Right kidney (tissue), 1 donor: ENCODE results near the gene ATP1A3.
A peak's percentile ranks its signal among the peaks of the same experiment; 100 is the strongest.
"Not testable (repeated sequence)": the region's sequence is repeated elsewhere in the genome, so short reads cannot be mapped to it uniquely, and the experiment has no call there.

Experiments used
- DNase-seq: peaks from one replicate; pipeline ENCODE4 v3.0.0-alpha.2; 2016

The ATP1A3 gene

GRCh38 chr19:41944336-41944735 is 49.7 kb downstream of the ATP1A3 start:
- DNase-seq: no peak

DNA sequence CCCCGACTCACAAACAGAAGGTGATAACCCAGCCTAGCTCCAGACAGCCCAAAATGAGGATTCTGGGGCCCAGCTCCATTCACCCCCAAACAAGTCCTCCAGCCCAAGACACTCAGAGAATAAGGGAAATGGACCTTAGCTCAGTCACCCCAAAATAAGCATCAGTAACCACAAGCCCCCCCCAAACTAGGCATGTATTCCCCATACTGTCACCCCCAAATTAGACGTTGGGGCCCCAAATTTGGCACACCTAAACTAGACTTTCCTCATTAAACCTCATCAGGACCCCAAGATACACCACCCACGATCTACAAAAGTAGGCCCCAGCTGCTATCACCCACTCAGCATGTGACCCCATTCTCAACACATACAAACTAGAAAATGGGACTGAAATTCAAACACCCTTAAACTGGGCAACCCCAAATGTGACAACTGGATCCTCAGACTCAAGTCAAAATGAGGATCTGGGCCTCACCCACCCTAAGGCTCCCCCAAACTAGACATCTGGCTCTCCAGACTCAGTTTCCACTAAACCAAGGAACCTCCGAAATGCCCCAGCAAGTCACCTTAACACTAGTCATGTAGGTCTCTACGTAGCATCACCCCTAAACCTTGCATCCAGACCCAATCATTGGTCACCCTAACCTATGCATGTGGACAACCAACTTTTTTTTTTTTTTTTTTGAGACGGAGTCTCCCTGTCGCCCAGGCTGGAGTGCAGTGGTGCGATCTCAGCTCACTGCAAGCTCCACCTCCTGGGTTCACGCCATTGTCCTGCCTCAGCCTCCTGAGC is 52.4 kb downstream of the ATP1A3 start:
- DNase-seq: no peak

GRCh38 chr19:41940731-41941409 is 53.2 kb downstream of the ATP1A3 start:
- DNase-seq: peak; percentile 60

DNA sequence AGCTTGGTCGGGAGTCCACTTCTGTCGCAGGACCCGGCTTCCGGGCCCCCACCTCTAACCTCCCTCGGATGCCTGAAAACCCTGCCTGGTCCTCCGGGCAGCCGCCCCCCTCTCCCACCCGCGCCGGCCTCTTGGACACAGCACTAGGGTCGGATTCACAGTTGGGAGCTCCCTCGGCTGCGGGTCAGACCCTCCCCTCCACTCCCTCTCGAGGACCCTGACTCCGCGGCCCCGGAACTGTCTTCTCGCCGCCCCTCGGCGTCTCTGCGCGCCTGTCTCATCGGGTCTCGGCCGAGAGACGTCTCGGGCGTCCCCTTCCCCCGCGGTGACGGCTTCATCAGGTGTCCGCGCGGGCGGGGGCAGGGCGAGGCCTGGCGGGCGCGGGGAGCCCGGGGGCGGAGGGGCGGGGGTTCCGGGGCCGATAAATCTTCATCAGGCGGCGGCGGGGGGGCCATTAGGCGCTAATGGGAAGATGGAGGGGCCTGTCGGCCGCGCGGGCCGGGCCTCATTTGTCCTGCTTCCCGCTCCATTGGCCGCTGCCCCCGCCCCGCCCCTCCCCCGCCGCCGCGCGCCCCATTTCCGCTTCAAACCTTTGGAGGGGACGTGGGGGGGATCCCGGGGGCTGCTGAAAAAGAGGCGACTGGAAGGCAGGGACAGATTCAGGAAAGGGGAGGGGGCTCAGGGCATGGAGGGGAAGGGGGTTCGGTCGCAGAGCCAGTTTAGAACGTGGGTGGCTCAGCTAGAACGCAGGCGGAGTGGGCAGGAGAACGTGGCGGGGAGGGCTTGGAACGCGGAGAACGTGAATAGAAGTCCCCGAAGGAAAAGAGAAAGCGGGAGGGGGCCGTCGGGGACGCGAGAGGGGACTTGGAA is 53.9 kb downstream of the ATP1A3 start:
- DNase-seq: peak; percentile 77

DNA sequence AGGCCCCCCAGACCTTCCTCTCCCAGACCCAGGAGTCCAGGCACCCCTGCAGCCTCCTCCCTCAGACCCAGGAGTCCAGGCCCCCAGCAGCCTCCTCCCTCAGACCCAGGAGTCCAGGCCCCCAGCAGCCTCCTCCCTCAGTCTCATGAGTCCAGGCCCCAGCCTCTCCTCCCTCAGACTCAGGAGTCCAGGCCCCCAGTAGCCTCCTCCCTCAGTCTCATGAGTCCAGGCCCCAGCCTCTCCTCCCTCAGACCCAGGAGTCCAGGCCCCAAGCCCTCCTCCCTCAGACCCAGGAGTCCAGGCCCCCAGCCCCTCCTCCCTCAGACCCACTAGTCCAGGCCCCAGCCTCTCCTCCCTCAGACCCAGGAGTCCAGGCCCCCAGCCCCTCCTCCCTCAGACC is 54.8 kb downstream of the ATP1A3 start:
- DNase-seq: not testable (repeated sequence)

DNA sequence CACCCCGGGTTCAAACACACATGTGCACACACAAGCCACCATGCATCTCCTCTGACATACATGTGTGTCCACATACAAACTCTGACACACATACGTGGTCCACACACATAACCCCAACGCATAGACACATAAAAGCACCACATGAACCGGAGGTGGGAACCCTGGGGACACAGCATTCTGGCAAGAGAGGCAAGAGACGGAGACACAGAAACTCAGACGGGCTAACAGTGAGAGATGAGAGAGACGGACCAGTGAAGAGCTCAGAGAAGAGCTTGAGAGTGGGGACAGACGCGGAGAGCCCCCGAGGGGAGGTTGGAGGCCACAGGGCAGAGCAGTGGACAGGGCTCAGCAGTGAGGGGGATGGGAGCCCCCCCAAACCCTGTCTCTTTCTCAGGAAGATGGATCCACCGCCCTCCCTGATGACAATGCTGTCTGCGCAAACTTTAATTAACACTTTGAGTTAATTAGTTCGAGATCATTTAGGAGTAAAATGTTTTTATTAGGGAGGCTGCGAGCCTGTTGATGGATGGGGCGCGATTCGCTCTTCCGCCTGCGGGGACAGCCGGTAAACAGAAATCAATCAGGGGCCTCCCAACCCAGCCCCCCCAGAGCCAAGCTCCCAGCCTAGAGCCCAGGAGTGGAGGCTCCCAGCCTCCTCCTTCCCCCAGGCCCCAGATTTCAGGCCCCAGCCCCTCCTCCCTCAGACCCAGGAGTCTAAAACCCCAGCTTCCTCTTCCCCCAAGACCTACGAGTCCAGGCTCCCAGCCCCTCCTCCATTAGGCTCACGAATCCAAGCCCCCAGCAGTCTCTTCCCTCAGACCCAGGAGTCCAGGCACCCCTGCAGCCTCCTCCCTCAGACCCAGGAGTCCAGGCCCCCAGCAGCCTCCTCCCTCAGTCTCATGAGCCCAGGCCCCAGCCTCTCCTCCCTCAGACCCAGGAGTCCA is 56.2 kb downstream of the ATP1A3 start:
- no peak for DNase-seq

- no peak for DNase-seq
These were observed 57.1 kb downstream of the ATP1A3 start for GRCh38 chr19:41936961-41937360.

DNA sequence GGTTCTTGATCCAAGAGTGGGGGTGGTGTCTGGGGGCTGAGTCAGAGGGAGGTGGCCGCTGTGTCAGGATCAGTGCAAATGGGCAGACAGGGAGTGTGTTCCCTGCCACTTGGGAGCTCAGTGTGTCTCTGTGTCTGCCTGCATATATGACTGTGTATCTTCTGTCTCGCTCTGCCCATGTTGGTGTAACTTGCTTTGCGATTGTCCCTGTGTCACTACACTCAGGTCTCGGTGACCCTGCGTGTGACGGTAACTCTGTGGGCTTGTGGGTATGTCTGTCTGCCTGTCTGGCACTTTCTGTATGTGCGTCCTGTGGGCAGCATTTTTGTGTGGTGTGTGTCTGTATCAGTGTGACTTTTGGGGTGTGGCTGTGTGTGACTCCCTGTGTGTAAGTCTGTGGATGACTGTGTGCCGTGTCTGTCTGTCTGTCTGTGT is 57.6 kb downstream of the ATP1A3 start:
- DNase-seq: no peak

DNA sequence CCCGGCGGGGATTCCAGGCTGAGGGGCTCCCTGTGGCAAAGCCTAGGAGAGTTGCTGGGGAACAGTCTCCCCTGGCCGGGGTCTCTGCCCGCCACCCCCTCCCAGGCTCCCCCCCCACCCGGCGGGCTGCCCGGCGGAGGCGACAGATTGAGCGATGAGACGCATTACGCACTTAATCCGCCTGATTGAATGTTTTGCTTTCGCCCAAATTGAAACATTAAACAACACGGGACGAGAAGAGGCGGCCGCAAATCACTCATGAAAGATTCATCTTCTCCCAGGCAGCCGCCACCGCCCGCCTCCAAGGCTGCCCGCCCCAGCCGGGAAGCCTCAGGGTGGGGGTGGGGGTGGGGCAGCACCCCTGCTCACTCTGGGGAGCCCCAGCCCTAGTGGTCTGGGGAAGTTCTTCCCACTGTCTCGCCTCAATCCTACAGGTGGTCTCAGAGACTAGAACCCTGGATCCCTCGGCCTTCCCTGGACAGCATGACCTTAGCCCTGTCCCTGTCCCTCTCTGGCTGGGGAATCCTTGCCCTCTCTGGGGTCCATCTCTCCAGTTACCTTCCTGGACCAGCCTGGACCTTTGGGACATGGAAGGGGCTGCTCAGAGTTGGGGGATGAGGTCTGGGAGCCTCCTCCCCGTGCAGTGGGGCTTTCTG is 58.1 kb downstream of the ATP1A3 start:
- DNase-seq: no peak

GRCh38 chr19:41934849-41935374 is 59.1 kb downstream of the ATP1A3 start:
- peak; percentile 59 for DNase-seq

GRCh38 chr19:41933693-41934426 is 60.2 kb downstream of the ATP1A3 start:
- DNase-seq: no peak

DNA sequence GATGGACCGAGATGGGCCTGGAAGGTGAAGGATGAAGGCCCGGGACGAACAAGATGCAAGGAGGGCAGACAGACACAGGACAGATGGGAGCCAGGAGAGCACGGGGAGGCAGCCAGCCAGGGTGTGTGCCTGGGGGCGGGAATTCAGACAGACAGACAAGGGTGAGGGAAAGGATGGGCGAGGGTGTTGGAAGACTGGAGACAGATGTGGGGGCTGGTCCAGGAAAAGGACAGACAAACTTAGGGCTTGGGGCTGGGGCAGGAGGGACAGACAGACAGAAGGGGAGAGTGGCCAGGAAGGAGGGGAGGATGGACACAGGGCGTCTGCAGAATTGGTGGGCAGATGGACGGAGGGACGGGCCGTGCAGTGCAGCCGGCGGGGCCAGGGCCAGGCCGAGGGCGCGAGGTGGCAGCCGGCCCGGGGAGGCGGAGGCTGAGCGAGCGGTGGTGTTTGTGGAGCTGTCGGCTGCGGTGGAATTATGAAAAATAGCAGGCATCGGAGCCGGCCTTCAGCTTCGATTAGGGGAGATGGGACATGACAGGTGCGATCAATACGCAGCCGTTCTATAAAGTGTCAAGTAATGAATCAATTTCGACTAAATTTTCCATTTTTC is 61.2 kb downstream of the ATP1A3 start:
- no peak for DNase-seq

- no peak for DNase-seq
These were observed 61.7 kb downstream of the ATP1A3 start for GRCh38 chr19:41932259-41932719.

DNA sequence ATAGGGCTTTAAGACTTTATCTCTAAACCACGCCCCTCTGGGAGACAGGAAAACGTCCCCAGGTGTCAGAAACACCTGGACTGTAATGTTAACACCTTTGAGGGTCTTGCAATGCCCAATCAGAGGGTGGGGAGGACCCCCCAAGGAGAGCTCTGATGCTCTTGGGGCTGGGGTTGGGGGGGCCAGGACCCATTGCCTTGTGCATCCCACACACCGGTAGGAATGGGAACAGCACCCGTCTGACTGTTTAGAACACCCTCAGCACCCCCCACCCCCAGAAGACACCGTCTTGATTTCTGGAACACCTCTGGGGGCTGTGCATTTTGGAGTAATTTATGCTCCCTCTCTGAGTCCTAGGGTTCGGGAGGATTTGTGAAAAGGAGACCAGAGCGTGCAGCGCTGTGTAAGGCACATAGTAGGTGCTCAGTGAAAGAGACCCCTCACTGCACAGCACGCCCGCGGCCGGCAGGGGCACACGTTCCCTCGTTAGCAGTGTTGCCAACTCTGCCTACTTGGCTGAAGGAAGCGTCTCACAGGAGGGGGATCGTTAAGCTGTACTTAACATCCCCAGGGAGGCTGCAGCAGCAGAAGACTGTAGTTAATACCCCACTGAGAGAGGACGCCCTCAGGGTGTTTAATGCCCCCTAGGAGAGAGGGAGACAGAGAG is 63.0 kb downstream of the ATP1A3 start:
- no peak for DNase-seq

DNA sequence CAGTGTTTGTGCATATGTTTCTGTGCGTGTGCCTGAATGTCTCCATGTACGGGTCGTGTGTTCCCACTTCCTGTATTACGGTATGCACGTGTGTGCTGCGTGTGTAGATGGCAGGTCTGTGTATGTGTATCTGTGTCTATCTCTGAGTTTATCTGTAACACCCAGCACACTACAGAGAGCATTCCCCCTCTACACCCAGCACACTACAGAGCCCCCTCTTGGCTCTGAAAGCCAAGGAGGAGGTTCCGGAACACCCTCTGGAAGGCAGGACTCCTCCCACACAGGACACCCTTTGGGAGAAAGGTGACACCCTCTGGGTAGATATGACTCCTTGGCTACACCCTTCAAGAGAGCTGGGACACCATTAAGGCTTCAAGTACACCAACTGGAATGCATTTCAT is 63.7 kb downstream of the ATP1A3 start:
- no peak for DNase-seq

DNA sequence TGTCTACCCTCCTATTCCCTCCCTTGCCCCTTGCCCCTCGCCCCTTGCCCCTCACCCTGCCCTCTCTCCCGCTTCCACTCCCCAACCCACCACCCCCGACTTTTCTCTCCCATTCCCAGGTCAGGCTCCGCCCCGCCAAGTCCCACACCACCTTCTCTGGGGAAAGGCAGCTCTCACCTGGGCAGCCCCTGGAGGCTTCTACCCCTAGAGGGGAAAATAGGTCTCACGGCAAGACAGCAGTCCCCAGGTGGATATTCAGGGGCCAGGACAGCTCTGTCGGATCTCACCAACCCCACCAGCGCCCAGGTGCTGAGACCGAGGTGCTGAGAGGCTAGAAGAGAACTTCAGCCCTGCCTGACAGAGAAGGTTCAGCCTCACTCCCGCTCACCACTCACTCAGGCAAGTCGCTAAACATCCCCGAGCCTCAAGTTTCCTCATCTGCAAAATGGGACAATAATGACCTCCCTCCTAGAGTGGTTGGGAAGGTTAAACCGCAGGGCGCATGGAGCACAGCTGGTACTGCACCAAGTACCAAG is 64.4 kb downstream of the ATP1A3 start:
- no peak for DNase-seq

- no peak for DNase-seq
These were observed 65.1 kb downstream of the ATP1A3 start for GRCh38 chr19:41928754-41929535.

DNA sequence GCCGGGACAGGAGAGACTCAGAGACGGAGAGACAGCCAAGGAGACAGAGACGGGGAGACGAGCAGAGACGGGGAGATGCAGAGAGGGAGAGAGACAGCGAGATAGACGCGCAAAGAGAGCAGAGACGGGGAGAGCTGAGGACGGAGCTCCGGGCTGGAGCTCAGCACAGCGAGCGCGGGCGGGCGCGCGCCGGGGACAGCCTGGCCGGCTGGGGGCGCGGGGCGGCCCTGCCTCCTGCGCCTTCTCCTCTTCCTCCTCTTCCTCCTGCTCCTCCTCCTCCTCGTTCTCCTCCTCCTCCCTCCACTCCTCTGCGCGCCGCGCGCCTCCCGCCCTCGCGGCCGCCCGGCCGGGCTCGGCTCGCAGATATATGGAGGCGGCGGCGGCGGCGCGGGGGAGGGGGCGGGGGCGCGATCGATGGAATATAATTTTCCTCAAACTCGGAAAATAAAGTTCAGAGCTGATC is 65.8 kb downstream of the ATP1A3 start, which contains the start of gene ERFL:
ERFL (minus strand) TSS at position 229 of the 463 bp plus-strand sequence. CDS start 15,530 bp downstream, outside the sequence.
- DNase-seq: peak; percentile 61
